22Rv1 (cell line): ENCODE data around the gene STRIP1.

ENCODE experiments used
- CTCF ChIP-seq: fragments of 450-650 bp; IDR thresholded peaks from 2 replicates; pipeline ENCODE4 v1.5.1; 2017; ENCODE audit warnings: mild to moderate bottlenecking
- ZFX ChIP-seq: fragments of 450-650 bp; IDR thresholded peaks from 2 replicates; pipeline ENCODE4 v1.6.1; 2017; ENCODE audit warnings: antibody characterized with exemption, borderline replicate concordance

GRCh38 chr1:110098222-110099026 lies 64.0 kb downstream of the STRIP1 start:
- TF ChIP-seq CTCF, result no peak
- TF ChIP-seq ZFX, result no peak
